Measurements from ENCODE around the gene ATF4. TPM values are rescaled to one million over a fixed set of nuclear protein-coding genes. Genes with fewer than 3 reads are reported as not detected.

Gene ATF4
- total and polyA plus RNA-seq, 2 donors (not counting 3 experiments of a cell fraction or from before 2014, with no cell fraction given): 312 to 668 TPM

GRCh38 chr22:39498802-39499201, 21.6 kb upstream of the ATF4 start:
- H3K27ac ChIP-seq (ENCODE audit: insufficient read depth, low read depth, low read length): no peak overlapping the region
- H3K79me2 ChIP-seq (ENCODE audit: control insufficient read depth, insufficient read depth, low read length): peaks cover 14% of the 10 kb centered on the region
- H3K4me1 ChIP-seq (ENCODE audit: control insufficient read depth, extremely low read depth, insufficient read depth, low read length): peaks cover 12% of the 10 kb centered on the region
- H2AFZ ChIP-seq (ENCODE audit: low read depth, low read length): no peak overlapping the region
- ChIA-PET CTCF (interaction anchor here (1.7 to 4.9 kb wide), 2 partner anchors 16 to 31 kb away, joined by 9 to 130 read pairs; partner anchors contain the start of gene RPS19BP1), POLR2A (interaction anchor here (0.6 to 0.9 kb wide), 3 partner anchors 21 to 46 kb away, joined by 3 to 8 read pairs (median 3); no protein-coding TSS in a partner anchor)
- H4K20me1 ChIP-seq (replicated peaks; ENCODE audit: control insufficient read depth, extremely low read depth, insufficient read depth, low read length): no peaks in the 10 kb centered on the region
- dilution Hi-C loops (cut with MboI; ENCODE audit: extremely low pct_ligation_motif_present, low sequenced_read_pairs): no loop called here
- H3K27me3 ChIP-seq (ENCODE audit: control insufficient read depth in 2 of 2, insufficient read depth in 2 of 2, low read length in 2 of 2): peaks cover 0 to 3% of the 10 kb centered on the region in 2 experiments
- DNase-seq (ENCODE audit: low read depth, low spot score) (no peak), FAIRE-seq (no peak)
- H3K4me3 ChIP-seq (replicated peaks in 1 of 3; ENCODE audit: insufficient read depth in 1 of 3, low read depth in 1 of 3, low read length in 3 of 3): no peak overlapping the region
- H3K9me3 ChIP-seq (replicated peaks; ENCODE audit: control insufficient read depth, insufficient read depth, low read length): no peaks in the 10 kb centered on the region
- TF ChIP-seq MAX (IDR thresholded peaks at IDR 0.05; ENCODE audit: insufficient read depth, insufficient read length) (no peak), POLR2A (IDR thresholded peaks at IDR 0.05; ENCODE audit: low read depth, low read length) (no peak), POLR2AphosphoS5 (IDR thresholded peaks at IDR 0.05; ENCODE audit: insufficient read depth, low read depth, low read length) (no peak), FOS (IDR thresholded peaks at IDR 0.05; ENCODE audit: borderline replicate concordance, insufficient read depth, low read length) (no peak), JUN (IDR thresholded peaks at IDR 0.05; ENCODE audit: borderline replicate concordance, insufficient read depth, insufficient read length, low read depth) (no peak), MYC (IDR thresholded peaks at IDR 0.05; ENCODE audit: low read depth, low read length) (no peak), GATA2 (IDR thresholded peaks at IDR 0.05; ENCODE audit: insufficient read depth, insufficient read length, low read depth, low read length) (no peak), CTCF (IDR thresholded peaks at IDR 0.05; ENCODE audit: extremely low read depth in 1 of 2, insufficient read depth in 1 of 2, low read depth in 1 of 2, low read length in 2 of 2) (no peak), EZH2 (IDR thresholded peaks at IDR 0.05; ENCODE audit: borderline replicate concordance, low read depth, low read length, severe bottlenecking) (no peak)
- no peaks in the 10 kb centered on the region for H3K9me1 ChIP-seq (replicated peaks; ENCODE audit: control insufficient read depth, extremely low read depth, insufficient read depth, low read length)
- intact Hi-C loops (cut with micrococcal nuclease): loop anchor here (10.0 kb wide), 1 partner anchor 154 kb away; the partner anchor contains the start of gene SYNGR1
- H3K4me2 ChIP-seq (ENCODE audit: insufficient read depth, low read length): no peak overlapping the region
- no peak overlapping the region for H3K9ac ChIP-seq (replicated peaks; ENCODE audit: extremely low read depth, insufficient read depth, low read length)
- BruUV-seq (replicated peaks): no TSS peak
- H3K36me3 ChIP-seq (ENCODE audit: control insufficient read depth in 2 of 2, extremely low read depth in 1 of 2, insufficient read depth in 2 of 2, low read length in 2 of 2): no peaks in the 10 kb centered on the region
